Colonic mucosa (tissue), 4 donors: ENCODE data around the gene ERCC3. TPM values are rescaled to one million over a fixed set of nuclear protein-coding genes. Genes with fewer than 3 reads are reported as not detected.

Experiments used
- DNase-seq: peaks from one replicate; pipeline ENCODE4 v3.0.0-alpha.2; 2020
- H3K27ac ChIP-seq: fragments of 200-600 bp; one replicate; pipeline ENCODE4 v1.8.0; 2021
- H3K27me3 ChIP-seq: fragments of 200-600 bp; one replicate; pipeline ENCODE4 v1.8.0; 2021
- H3K36me3 ChIP-seq: fragments of 200-600 bp; one replicate; pipeline ENCODE4 v1.8.0; 2021
- H3K4me1 ChIP-seq: fragments of 200-600 bp; one replicate; pipeline ENCODE4 v1.8.0; 2021; ENCODE audit warnings: mild to moderate bottlenecking
- H3K4me3 ChIP-seq: fragments of 200-600 bp; one replicate; pipeline ENCODE4 v1.8.0; 2021
- H3K9ac ChIP-seq, 2 donors: one replicate each; pipeline ENCODE4 v1.7.0; 2013; ENCODE audit warnings: control low read depth in 2 of 2, low read depth in 2 of 2, low read length in 2 of 2
- H3K9me3 ChIP-seq: fragments of 200-600 bp; one replicate; pipeline ENCODE4 v1.8.0; 2021
- intact Hi-C: fragments of 100-400 bp; cut with DNase I; formaldehyde crosslinking; loops from one replicate; pipeline ENCODE4 v1.14.1; 2022
- total RNA-seq, 2 donors: library from RNA; stranded (reverse); fragmentation: NEBNext Ultra II Directional in 1 of 2; extraction: Animal tissue kit (Norgen Biotek cat#: 25700) in 1 of 2; gene quantifications; one replicate each; pipeline ENCODE4 v1.2.1, GENCODE V29; 2021
- TF ChIP-seq, protein P1 (sequence below): fragments of 200-600 bp; IDR thresholded peaks from one replicate; pipeline ENCODE4 v1.8.0; 2022; ENCODE audit warnings: antibody characterized with exemption, mild to moderate bottlenecking
- donor health status: healthy.
- donor health status: DM: no; HTN: no; CAD: no.
- donor health status: DM: no; HTN: no; CAD: no.

The ERCC3 gene
- total RNA-seq, 2 donors from 2014 or later, result 27.8 to 32.5 TPM

DNA sequence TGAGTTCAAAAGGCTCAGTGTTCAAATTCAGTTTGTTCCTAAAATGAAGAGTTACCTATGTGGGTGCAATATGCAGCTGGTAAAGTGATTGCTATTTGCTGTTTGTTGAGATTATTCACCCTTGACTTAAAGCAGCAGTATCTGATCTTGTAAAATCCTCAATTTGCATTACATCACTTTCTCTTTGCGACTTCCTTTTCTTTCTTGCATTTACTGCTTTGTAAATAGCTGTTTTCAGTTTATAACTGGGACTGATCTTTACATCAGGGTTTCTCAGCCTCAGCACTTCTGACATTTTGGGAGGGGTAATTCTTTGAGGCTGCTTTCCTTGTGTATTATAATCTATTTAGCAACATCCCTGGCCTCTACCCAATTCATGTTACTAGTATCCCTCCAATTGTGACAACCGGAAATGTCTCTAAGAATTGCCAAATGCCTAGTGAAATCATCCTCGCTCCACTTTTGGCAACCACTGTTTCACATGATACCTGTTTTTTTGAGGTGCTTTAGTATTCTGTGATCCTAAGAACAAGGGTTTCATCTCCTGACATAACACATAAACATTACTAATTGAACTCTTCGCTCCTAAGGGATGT, 12.1 kb upstream of the ERCC3 start:
- TF ChIP-seq, protein P1, sequence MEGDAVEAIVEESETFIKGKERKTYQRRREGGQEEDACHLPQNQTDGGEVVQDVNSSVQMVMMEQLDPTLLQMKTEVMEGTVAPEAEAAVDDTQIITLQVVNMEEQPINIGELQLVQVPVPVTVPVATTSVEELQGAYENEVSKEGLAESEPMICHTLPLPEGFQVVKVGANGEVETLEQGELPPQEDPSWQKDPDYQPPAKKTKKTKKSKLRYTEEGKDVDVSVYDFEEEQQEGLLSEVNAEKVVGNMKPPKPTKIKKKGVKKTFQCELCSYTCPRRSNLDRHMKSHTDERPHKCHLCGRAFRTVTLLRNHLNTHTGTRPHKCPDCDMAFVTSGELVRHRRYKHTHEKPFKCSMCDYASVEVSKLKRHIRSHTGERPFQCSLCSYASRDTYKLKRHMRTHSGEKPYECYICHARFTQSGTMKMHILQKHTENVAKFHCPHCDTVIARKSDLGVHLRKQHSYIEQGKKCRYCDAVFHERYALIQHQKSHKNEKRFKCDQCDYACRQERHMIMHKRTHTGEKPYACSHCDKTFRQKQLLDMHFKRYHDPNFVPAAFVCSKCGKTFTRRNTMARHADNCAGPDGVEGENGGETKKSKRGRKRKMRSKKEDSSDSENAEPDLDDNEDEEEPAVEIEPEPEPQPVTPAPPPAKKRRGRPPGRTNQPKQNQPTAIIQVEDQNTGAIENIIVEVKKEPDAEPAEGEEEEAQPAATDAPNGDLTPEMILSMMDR, result no peak
- H3K36me3 ChIP-seq, result peaks cover 10% of the 10 kb centered on the region
- no peak for DNase-seq
- H3K9ac ChIP-seq, result no peak overlapping the region
- H3K4me1 ChIP-seq, result no peaks in the 10 kb centered on the region
- H3K4me3 ChIP-seq, result no peak overlapping the region
- intact Hi-C loops, result no loop called here
- H3K27me3 ChIP-seq, result no peaks in the 10 kb centered on the region
- H3K27ac ChIP-seq, result no peak overlapping the region
- no peaks in the 10 kb centered on the region for H3K9me3 ChIP-seq

DNA sequence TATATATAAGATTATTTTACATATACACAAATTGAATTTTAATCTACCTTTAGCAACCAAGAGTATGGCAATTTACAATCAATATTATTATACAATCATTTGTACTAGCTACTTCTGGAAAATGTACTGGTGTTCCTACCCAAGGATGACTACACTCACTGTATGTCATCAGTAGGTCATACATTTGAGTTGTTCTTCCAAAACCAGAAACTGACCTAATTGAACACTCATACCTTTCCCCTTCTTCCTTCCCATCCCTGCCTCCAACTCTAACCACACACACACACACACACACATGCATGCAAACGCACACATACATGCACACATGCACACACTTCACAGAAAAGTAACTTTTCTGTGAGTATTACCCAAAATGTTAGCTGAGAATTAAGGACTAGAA, 8.2 kb upstream of the ERCC3 start:
- Histone ChIP-seq H3K9ac (no peak overlapping the region), H3K27ac (no peak overlapping the region), H3K36me3 (peaks cover 3% of the 10 kb centered on the region), H3K9me3 (no peaks in the 10 kb centered on the region), H3K4me3 (no peak overlapping the region), H3K4me1 (no peaks in the 10 kb centered on the region), H3K27me3 (no peaks in the 10 kb centered on the region)
- no peak for DNase-seq
- intact Hi-C loops, result no loop called here
- TF ChIP-seq, protein P1, result no peak

DNA sequence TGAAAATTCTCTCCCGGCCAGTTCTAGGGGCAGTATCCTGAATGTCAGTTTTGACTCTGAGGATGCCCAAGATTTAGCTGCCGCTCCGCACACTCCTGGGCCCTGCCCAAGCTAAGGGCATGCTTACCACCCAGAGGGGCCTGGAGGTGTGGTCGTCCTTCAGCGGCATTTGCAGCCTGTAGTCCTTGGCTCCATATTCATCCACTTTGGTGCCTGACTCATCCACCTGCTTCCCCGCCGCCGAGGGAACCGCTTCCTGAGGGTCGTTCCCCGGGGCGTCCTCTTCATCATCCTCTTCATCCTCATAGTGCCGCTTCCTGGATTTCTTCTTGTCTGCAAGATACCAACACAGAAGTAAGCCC, 577 bp downstream of the ERCC3 start:
- intact Hi-C loops, result loop anchor here (5.0 kb wide), 2 partner anchors 96 to 226 kb away; no protein-coding TSS in a partner anchor
- no peak overlapping the region for H3K27ac ChIP-seq
- H3K9ac ChIP-seq, result peak overlapping the region; percentile 84 to 91
- peaks cover 7% of the 10 kb centered on the region for H3K4me1 ChIP-seq
- H3K27me3 ChIP-seq, result no peaks in the 10 kb centered on the region
- H3K36me3 ChIP-seq, result peaks cover 12% of the 10 kb centered on the region
- H3K4me3 ChIP-seq, result peak overlapping the region; percentile 97
- H3K9me3 ChIP-seq, result no peaks in the 10 kb centered on the region
- DNase-seq, result no peak
- TF ChIP-seq, protein P1, result no peak

DNA sequence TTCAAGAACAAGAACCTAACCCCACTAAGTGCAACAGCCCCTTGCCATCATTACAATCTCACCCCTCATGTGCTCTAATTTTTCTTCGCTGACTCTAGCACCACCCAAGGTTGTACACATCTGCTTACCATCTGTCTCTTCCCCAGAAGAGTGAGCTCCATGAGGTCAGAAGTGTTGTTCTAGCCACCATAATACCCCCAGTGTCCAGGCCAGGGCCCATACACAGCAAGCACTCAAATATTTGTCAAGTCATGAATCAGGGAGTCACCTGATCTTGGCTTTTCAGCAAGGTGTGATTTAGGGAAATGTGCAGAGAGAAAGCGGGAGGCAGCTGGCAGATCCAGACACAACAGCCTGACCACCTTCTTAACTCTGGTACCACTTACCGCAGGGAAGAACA, 5.7 kb downstream of the ERCC3 start:
- no peak overlapping the region for H3K4me3 ChIP-seq
- no peak overlapping the region for H3K27ac ChIP-seq
- no peaks in the 10 kb centered on the region for H3K27me3 ChIP-seq
- no peak overlapping the region for H3K9ac ChIP-seq
- TF ChIP-seq, protein P1, result no peak
- DNase-seq, result no peak
- H3K36me3 ChIP-seq, result peaks cover 27% of the 10 kb centered on the region
- intact Hi-C loops, result no loop called here
- no peaks in the 10 kb centered on the region for H3K9me3 ChIP-seq
- peaks cover 6% of the 10 kb centered on the region for H3K4me1 ChIP-seq

DNA sequence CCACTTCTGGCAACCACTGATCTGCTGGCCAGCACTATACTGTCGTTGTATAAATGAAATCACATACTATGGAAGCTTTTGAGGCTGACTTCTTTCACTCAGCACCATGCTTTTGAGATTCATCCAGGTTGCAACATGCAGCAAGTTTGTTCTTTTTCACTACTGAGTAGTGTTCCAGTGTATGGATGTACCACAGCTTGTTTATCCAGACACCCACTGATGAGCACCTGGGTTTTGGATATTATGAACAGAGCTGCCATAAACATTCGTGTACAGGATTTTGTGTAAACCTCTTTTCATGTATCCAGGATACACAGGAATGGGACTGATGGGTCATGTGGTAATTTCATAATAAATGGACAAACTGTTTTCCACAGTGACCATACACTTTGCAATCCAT, 10.7 kb downstream of the ERCC3 start:
- Histone ChIP-seq H3K27me3 (no peaks in the 10 kb centered on the region), H3K4me3 (no peak overlapping the region), H3K9ac (no peak overlapping the region), H3K4me1 (no peaks in the 10 kb centered on the region), H3K27ac (no peak overlapping the region), H3K9me3 (no peaks in the 10 kb centered on the region), H3K36me3 (peaks cover 15% of the 10 kb centered on the region)
- intact Hi-C loops, result no loop called here
- DNase-seq, result no peak
- TF ChIP-seq, protein P1, result no peak
